ENCODE measurements around the gene TMEM80.

TMEM80 gene

DNA sequence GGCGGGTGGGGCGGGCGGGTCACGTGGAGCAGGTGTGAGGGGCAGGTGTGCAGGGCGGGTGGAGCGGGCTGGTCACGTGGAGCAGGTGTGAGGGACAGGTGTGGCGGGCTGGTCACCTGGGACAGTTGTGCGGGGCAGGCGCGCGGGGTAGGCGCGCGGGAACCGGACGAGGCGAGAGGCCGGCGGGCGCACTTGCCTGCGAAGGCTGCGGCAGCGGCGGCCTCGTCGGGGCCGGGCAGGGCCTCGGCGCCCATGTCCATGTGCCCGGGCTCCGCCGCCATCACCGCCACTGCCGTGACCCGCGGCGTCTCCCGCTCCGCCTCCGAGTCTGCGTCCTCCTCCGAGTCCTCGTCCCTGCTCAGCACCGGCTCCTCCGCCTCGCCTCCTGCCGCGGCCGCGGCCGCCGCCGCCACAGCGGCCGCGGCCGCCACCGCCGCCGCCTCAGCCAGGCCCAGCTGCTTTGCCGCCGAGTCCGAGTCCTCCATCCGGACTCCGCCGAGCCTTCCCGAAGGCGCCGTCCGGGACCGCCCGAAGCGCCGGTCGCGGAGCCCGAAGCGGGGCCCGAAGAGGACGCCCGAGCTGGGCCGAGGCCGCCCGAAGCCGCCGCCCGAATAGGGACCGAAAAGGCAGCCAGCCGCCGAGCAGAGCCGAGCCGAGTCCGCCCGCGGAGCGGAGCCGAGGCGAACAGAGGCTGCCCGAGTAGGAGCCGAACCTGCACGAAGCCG, 891 bp upstream of the TMEM80 start, which contains the start of gene DEAF1:
Gene DEAF1 (minus strand): TSS at position 660 of the 725 bp plus-strand sequence. CDS start 175 bp downstream, at position 485.
- peak within 1 kb of the TSS; percentile 90 for H2AFZ ChIP-seq
- H3K27me3 ChIP-seq (ENCODE audit: control insufficient read depth, insufficient read depth, low read length): no peaks in the 10 kb centered on the region
- peak within 1 kb of the TSS; percentile 83 for H3K9ac ChIP-seq
- no peaks in the 10 kb centered on the region for H3K9me3 ChIP-seq (ENCODE audit: control insufficient read depth, low read length)
- no peak for TF ChIP-seq CTCF (IDR thresholded peaks at IDR 0.05)
- peak within 1 kb of the TSS; percentile 84 for H3K4me2 ChIP-seq (ENCODE audit: low read length)
- H3K79me2 ChIP-seq: no peaks in the 10 kb centered on the region
- peak within 1 kb of the TSS; percentile 98 for H3K27ac ChIP-seq
- peak within 1 kb of the TSS; percentile 85 for H3K4me3 ChIP-seq (ENCODE audit: low read depth, low read length)
- no peaks in the 10 kb centered on the region for H3K36me3 ChIP-seq (ENCODE audit: control insufficient read depth, insufficient read depth, low read length)
- no peaks in the 10 kb centered on the region for H3K4me1 ChIP-seq

- peak overlapping the region; percentile 98 for H3K27ac ChIP-seq
- H3K27me3 ChIP-seq (ENCODE audit: control insufficient read depth, insufficient read depth, low read length): no peaks in the 10 kb centered on the region
- H3K4me3 ChIP-seq (ENCODE audit: low read depth, low read length): peak overlapping the region; percentile 85
- peak overlapping the region; percentile 83 for H3K9ac ChIP-seq
- no peaks in the 10 kb centered on the region for H3K4me1 ChIP-seq
- peak overlapping the region; percentile 89 for H2AFZ ChIP-seq
- H3K79me2 ChIP-seq: no peaks in the 10 kb centered on the region
- H3K4me2 ChIP-seq (ENCODE audit: low read length): peak overlapping the region; percentile 84
- H3K9me3 ChIP-seq (ENCODE audit: control insufficient read depth, low read length): no peaks in the 10 kb centered on the region
- no peaks in the 10 kb centered on the region for H3K36me3 ChIP-seq (ENCODE audit: control insufficient read depth, insufficient read depth, low read length)
- TF ChIP-seq CTCF (IDR thresholded peaks at IDR 0.05): no peak
Observed at GRCh38 chr11:695288-695537, 403 bp upstream of the TMEM80 start.

DNA sequence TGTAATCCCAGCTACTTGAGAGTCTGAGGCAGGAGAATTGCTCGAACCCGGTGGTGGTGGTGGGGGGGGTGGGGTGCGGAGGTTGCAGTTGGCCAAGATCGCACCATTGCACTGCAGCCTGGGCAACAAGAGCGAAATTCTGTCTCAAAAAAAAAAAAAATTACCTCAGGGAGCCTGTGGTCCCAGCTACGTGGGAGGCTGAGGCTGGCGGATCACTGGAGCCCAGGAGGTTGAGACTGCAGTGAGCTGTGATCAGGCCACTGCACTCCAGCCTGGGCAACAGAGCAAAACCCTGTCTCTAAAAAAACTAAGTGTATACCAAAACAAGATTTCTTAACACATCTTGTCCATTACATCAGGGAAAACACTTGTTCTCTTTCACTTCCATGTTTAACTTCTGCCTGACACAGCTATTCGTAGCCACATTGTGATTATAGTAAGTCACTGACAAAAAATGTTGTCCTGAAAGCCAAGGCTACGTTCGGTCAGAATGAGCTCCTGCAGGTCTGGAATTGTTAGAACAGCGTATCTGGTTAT, 1.4 kb downstream of the TMEM80 start:
- H3K27ac ChIP-seq: no peak overlapping the region
- H3K79me2 ChIP-seq: no peaks in the 10 kb centered on the region
- no peak overlapping the region for H3K4me2 ChIP-seq (ENCODE audit: low read length)
- no peak overlapping the region for H3K4me3 ChIP-seq (ENCODE audit: low read depth, low read length)
- TF ChIP-seq CTCF (IDR thresholded peaks at IDR 0.05): no peak
- H3K9ac ChIP-seq: no peak overlapping the region
- no peaks in the 10 kb centered on the region for H3K27me3 ChIP-seq (ENCODE audit: control insufficient read depth, insufficient read depth, low read length)
- no peaks in the 10 kb centered on the region for H3K4me1 ChIP-seq
- H2AFZ ChIP-seq: no peak overlapping the region
- H3K36me3 ChIP-seq (ENCODE audit: control insufficient read depth, insufficient read depth, low read length): no peaks in the 10 kb centered on the region
- no peaks in the 10 kb centered on the region for H3K9me3 ChIP-seq (ENCODE audit: control insufficient read depth, low read length)

- H3K36me3 ChIP-seq (ENCODE audit: control insufficient read depth, insufficient read depth, low read length): no peaks in the 10 kb centered on the region
- no peaks in the 10 kb centered on the region for H3K4me1 ChIP-seq
- H3K4me3 ChIP-seq (ENCODE audit: low read depth, low read length): no peak overlapping the region
- no peaks in the 10 kb centered on the region for H3K9me3 ChIP-seq (ENCODE audit: control insufficient read depth, low read length)
- no peak overlapping the region for H3K4me2 ChIP-seq (ENCODE audit: low read length)
- H3K79me2 ChIP-seq: no peaks in the 10 kb centered on the region
- no peaks in the 10 kb centered on the region for H3K27me3 ChIP-seq (ENCODE audit: control insufficient read depth, insufficient read depth, low read length)
- TF ChIP-seq CTCF (IDR thresholded peaks at IDR 0.05): no peak
- no peak overlapping the region for H3K9ac ChIP-seq
- no peak overlapping the region for H3K27ac ChIP-seq
- no peak overlapping the region for H2AFZ ChIP-seq
Observed at GRCh38 chr11:697811-698311, 2.2 kb downstream of the TMEM80 start.

All from parathyroid adenoma (tissue), 2 donors.